Retinal pigment epithelial cell (primary cell): Measurements from ENCODE around the gene BPIFB4.

ENCODE experiments used
- DNase-seq: peaks from one replicate; pipeline ENCODE4 v3.0.0-alpha.2; 2010; ENCODE audit warnings: low read depth
- H3K4me3 ChIP-seq: 2 replicates; pipeline ENCODE4 v1.5.1; 2011; ENCODE audit warnings: mild to moderate bottlenecking, low read length, control low read depth, moderate library complexity
- TF ChIP-seq, protein P1 (sequence below): conservative IDR thresholded peaks from 2 replicates; pipeline ENCODE4 v1.5.1; 2011; ENCODE audit warnings: low read depth, low read length, control low read depth, inconsistent platforms

BPIFB4 gene

DNA sequence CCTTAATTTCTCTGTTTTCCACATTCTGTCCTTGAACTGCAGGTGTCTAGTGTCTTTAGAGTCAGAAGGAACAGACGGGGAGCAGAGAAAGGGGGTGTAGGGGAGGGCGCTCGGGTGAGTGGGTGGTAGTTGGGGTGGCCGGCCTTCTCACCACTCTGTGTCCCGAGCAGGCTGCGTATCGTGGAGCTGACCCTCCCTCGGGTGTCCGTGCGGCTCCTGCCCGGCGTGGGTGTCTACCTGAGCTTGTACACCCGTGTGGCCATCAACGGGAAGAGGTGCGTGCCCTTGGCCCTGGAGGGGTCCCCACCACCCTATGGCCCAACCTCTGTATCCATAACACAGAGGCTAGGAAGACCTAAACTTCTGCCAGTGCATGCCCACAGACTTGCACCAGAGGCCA, 5.3 kb downstream of the BPIFB4 start:
- no peak overlapping the region for H3K4me3 ChIP-seq
- no peak for DNase-seq
- TF ChIP-seq, protein P1, sequence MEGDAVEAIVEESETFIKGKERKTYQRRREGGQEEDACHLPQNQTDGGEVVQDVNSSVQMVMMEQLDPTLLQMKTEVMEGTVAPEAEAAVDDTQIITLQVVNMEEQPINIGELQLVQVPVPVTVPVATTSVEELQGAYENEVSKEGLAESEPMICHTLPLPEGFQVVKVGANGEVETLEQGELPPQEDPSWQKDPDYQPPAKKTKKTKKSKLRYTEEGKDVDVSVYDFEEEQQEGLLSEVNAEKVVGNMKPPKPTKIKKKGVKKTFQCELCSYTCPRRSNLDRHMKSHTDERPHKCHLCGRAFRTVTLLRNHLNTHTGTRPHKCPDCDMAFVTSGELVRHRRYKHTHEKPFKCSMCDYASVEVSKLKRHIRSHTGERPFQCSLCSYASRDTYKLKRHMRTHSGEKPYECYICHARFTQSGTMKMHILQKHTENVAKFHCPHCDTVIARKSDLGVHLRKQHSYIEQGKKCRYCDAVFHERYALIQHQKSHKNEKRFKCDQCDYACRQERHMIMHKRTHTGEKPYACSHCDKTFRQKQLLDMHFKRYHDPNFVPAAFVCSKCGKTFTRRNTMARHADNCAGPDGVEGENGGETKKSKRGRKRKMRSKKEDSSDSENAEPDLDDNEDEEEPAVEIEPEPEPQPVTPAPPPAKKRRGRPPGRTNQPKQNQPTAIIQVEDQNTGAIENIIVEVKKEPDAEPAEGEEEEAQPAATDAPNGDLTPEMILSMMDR: no peak

DNA sequence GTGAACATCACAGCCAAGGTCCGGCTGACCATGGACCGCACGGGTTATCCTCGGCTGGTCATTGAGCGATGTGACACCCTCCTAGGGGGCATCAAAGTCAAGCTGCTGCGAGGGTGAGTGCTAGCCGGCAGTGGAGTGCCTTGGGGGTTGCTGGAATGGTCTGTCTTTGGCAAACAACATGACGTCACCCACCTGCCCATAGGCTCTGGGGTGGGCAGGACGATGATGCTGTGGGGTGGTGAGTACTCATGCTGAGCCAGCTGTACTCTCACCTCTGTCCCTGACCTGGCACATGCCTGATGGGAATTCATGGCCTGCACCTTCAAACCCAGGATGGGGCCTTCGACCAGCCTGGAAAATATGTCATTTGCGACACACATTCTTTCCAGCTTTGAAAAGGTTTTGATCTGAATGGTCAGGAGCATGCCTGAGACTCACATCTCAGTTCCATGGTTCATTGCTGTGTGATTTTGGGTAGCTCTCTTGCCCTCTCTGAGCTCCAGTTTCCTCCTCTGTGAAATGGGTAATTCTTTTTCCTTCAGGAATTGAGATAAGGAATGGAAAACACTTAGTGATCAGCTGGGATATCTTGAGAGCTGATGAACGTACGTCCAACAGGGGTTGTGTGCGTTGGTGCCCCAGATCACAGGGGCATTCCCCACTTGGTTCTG, 6.7 kb downstream of the BPIFB4 start:
- H3K4me3 ChIP-seq: no peak overlapping the region
- DNase-seq: no peak
- TF ChIP-seq, protein P1: no peak

GRCh38 chr20:33091147-33091546, 11.7 kb downstream of the BPIFB4 start:
- DNase-seq: no peak
- TF ChIP-seq, protein P1: no peak
- H3K4me3 ChIP-seq: no peak overlapping the region

DNA sequence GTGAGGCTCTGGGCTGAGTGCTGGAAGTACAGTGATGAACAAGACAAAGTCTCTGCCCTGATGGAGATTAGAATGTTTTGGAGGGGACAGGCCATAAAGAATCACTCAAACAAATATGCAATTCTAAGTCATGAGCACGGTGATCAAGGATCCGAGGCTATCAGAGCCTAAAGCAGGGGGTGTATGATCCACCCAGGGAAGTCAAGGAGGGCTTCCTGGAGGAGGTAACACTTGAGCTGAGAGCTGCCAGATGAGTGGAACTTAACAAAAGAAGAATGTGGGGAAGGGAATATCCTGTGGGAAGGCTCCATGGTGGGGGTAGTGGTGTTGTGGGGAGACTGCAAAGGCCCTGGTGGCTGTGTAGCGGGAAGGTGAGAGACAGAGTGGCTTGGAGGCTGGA, 12.2 kb downstream of the BPIFB4 start:
- TF ChIP-seq, protein P1: no peak
- no peak overlapping the region for H3K4me3 ChIP-seq
- no peak for DNase-seq

DNA sequence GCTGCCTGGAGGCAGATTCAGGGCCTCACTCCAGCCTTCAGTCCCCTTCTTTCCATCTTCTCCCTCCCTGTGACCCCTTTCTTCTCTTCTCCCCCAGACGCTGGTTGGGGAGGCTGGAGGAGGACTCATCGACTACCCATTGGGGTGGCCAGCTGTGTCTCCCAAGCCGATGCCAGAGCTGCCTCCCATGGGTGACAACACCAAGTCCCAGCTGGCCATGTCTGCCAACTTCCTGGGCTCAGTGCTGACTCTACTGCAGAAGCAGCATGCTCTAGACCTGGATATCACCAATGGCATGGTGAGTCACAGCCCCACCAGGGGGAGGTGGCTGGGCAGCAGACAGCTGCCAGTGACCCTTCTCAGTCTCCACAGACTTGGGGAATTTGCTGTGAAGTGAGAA, 12.9 kb downstream of the BPIFB4 start:
- no peak overlapping the region for H3K4me3 ChIP-seq
- no peak for DNase-seq
- TF ChIP-seq, protein P1: no peak

- no peak for DNase-seq
- no peak overlapping the region for H3K4me3 ChIP-seq
- TF ChIP-seq, protein P1: no peak
Observed at GRCh38 chr20:33093074-33093473, 13.6 kb downstream of the BPIFB4 start.

DNA sequence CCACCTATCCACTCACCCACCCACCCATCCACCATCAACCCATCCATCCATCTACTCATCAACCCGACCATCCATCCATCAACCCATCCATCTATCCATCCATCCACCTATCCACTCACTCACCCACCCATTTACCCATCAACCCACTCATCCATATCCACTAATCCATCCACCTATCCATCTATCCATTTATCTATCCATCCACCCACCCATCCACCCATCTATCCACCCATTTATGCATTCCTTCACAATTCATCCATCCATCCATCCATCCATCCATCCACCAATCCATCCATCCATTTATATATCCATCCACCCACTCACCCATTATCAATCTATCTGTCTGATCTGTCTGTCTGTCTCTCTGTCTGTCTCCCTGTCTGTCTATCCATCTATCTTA, 14.1 kb downstream of the BPIFB4 start:
- TF ChIP-seq, protein P1: no peak
- DNase-seq: no peak
- H3K4me3 ChIP-seq: no peak overlapping the region
